B cell (primary cell): ENCODE data around the gene DYNC1I1. TPM values are rescaled to one million over a fixed set of nuclear protein-coding genes. Genes with fewer than 3 reads are reported as not detected.

Source experiments
- ATAC-seq: fragments of 200-7000 bp; cut with Tn5 transposase; one replicate; pipeline ENCODE4 v1.10.0; 2021; ENCODE audit warnings: low read depth, mild to moderate bottlenecking, moderate number of reproducible peaks, moderate library complexity
- CTCF ChIA-PET: fragments of 350-600 bp; sonication (Branson Sonifier 250); formaldehyde crosslinking; loops from one replicate; lab custom pipeline; 2021; ENCODE audit warnings: antibody characterized with exemption, inconsistent platforms; lab: Charles Lee
- POLR2A ChIA-PET: fragments of 350-600 bp; sonication (Branson Sonifier 250); formaldehyde crosslinking; loops from one replicate; lab custom pipeline; 2021; ENCODE audit warnings: antibody characterized with exemption; lab: Charles Lee
- DNase-seq: peaks from one replicate; pipeline ENCODE4 v3.0.0; 2013
- H2AFZ ChIP-seq: 2 replicates; pipeline ENCODE4 v1.6.1; 2012; ENCODE audit warnings: mild to moderate bottlenecking, low read depth, low read length; ENCODE audit not compliant: insufficient read depth, poor library complexity, severe bottlenecking
- H3K27ac ChIP-seq, 2 donors: 1 replicate in 1 of 2; 2 replicates in 1 of 2; pipeline ENCODE4 v1.5.1; 2012 to 2013; ENCODE audit warnings: low read length in 2 of 2, mild to moderate bottlenecking in 2 of 2, moderate library complexity in 1 of 2
- H3K27me3 ChIP-seq, 4 experiments: fragments of 200-600 bp in 1 of 4; sonication (generic) in 1 of 4; replicated peaks in 1 of 4; 1 replicate in 2 of 4; 2 replicates in 2 of 4; pipeline versions ENCODE4 v1.6.1 to v1.7.0; 2013 to 2016; ENCODE audit warnings: low read length in 3 of 4, mild to moderate bottlenecking in 2 of 4, mixed read lengths in 1 of 4, moderate library complexity in 1 of 4; ENCODE audit not compliant: insufficient read depth in 4 of 4, control insufficient read depth in 3 of 4; ENCODE audit errors: control extremely low read depth in 1 of 4
- H3K36me3 ChIP-seq, 2 experiments: replicated peaks in 1 of 2; 1 replicate in 1 of 2; 2 replicates in 1 of 2; pipeline versions ENCODE4 v1.6.1 to v1.7.1; 2013; ENCODE audit warnings: low read length in 1 of 2; ENCODE audit not compliant: insufficient read depth in 2 of 2, control insufficient read depth in 1 of 2; ENCODE audit errors: control extremely low read depth in 1 of 2, extremely low read depth in 1 of 2
- H3K4me1 ChIP-seq, 2 donors: fragments of 200-600 bp in 1 of 2; sonication (generic) in 1 of 2; 1 replicate in 1 of 2; 2 replicates in 1 of 2; pipeline versions ENCODE4 v1.5.1 to v1.6.1; 2013 to 2017; ENCODE audit warnings: low read length in 2 of 2; ENCODE audit not compliant: control insufficient read depth in 2 of 2, insufficient read depth in 2 of 2
- H3K4me2 ChIP-seq: replicated peaks from 2 replicates; pipeline ENCODE3; 2012; ENCODE audit warnings: mild to moderate bottlenecking, low read depth, low read length; ENCODE audit not compliant: poor library complexity, severe bottlenecking
- H3K4me3 ChIP-seq, 5 experiments: fragments of 200-600 bp in 1 of 5; sonication (generic) in 1 of 5; 1 replicate in 3 of 5; 2 replicates in 2 of 5; pipeline versions ENCODE4 v1.5.1 to v1.7.0; 2011 to 2016; ENCODE audit warnings: low read length in 4 of 5, mild to moderate bottlenecking in 4 of 5, low read depth in 2 of 5, control low read depth in 1 of 5, moderate library complexity in 1 of 5; ENCODE audit not compliant: insufficient read depth in 1 of 5; ENCODE audit errors: control extremely low read depth in 1 of 5, extremely low read depth in 1 of 5
- H3K79me2 ChIP-seq: fragments of 200-600 bp; sonication (generic); one replicate; pipeline ENCODE4 v1.6.0; 2016; ENCODE audit warnings: low read length; ENCODE audit not compliant: control insufficient read depth, insufficient read depth
- H3K9ac ChIP-seq: fragments of 200-600 bp; sonication (generic); 2 replicates; pipeline ENCODE4 v1.6.1; 2017; ENCODE audit warnings: mild to moderate bottlenecking, low read length, moderate library complexity
- H3K9me3 ChIP-seq, 3 donors: one replicate each; pipeline versions ENCODE4 v1.6.1 to v1.7.1; 2013; ENCODE audit warnings: low read length in 2 of 3; ENCODE audit not compliant: control insufficient read depth in 2 of 3, insufficient read depth in 1 of 3; ENCODE audit errors: control extremely low read depth in 1 of 3
- H4K20me1 ChIP-seq: 2 replicates; pipeline ENCODE4 v1.6.0; 2012; ENCODE audit warnings: mild to moderate bottlenecking, low read length; ENCODE audit not compliant: insufficient read depth, control insufficient read depth, poor library complexity, severe bottlenecking
- H3K27ac Mint-ChIP-seq: one replicate; pipeline ENCODE4 v1.8.0; 2021; ENCODE audit warnings: mixed read lengths
- H3K27me3 Mint-ChIP-seq: one replicate; pipeline ENCODE4 v1.8.0; 2021; ENCODE audit warnings: mixed read lengths
- H3K4me1 Mint-ChIP-seq: one replicate; pipeline ENCODE4 v1.8.0; 2021; ENCODE audit warnings: mixed read lengths
- H3K4me3 Mint-ChIP-seq: one replicate; pipeline ENCODE4 v1.8.0; 2021; ENCODE audit warnings: mixed read lengths
- H3K9me3 Mint-ChIP-seq: one replicate; pipeline ENCODE4 v1.8.0; 2022; ENCODE audit warnings: mixed read lengths; ENCODE audit not compliant: insufficient read depth
- CTCF ChIP-seq: fragments of 200-600 bp; IDR thresholded peaks from one replicate; pipeline ENCODE4 v1.8.0; 2022; ENCODE audit warnings: antibody characterized with exemption, mild to moderate bottlenecking
- EZH2 ChIP-seq: IDR thresholded peaks from 2 replicates; pipeline ENCODE4 v1.6.1; 2012; ENCODE audit warnings: borderline replicate concordance, low read depth, mild to moderate bottlenecking, moderate library complexity, low read length; ENCODE audit not compliant: insufficient read depth, poor library complexity, severe bottlenecking
- WGBS: methylation state at CpG from one replicate; pipeline ENCODE4 v1.1.5; 2013; ENCODE audit warnings: missing lambda C conversion rate; ENCODE audit not compliant: insufficient coverage; 5-methylcytosine and 5-hydroxymethylcytosine counted together
- intact Hi-C: fragments of 100-400 bp; cut with micrococcal nuclease; formaldehyde crosslinking; loops from one replicate; pipeline ENCODE4 v1.10.0; 2022
- polyA plus RNA-seq: library from polyadenylated mRNA; depleted of rRNA; stranded (reverse); fragments of >200 nt; gene quantifications from 2 replicates; pipeline ENCODE4 v1.2.3, GENCODE V29; 2012
- total RNA-seq, 2 donors: library from RNA; stranded (reverse); fragments of 120-200 nt in 1 of 2; gene quantifications; 1 replicate in 1 of 2; 2 replicates in 1 of 2; pipeline versions ENCODE4 v1.2.3 to v1.2.4, GENCODE V29; 2013 to 2022

Gene DYNC1I1
- total and polyA plus RNA-seq, 2 donors (not counting 1 experiment from before 2014, with no cell fraction given) = not detected

GRCh38 chr7:96016735-96017134, 244.4 kb downstream of the DYNC1I1 start:
- H3K4me3 Mint-ChIP-seq = no peak overlapping the region

GRCh38 chr7:96017877-96018276, 245.5 kb downstream of the DYNC1I1 start:
- POLR2A ChIA-PET = no interaction called here
- TF ChIP-seq EZH2 (no peak), CTCF (no peak)
- no peak overlapping the region for H3K9ac ChIP-seq
- no peak overlapping the region for H3K4me3 ChIP-seq
- no peak overlapping the region for H3K4me2 ChIP-seq
- H3K27me3 ChIP-seq = no peaks in the 10 kb centered on the region
- no peak overlapping the region for H3K27ac ChIP-seq
- intact Hi-C loops = no loop called here
- WGBS = 89% methylated on average over 1 of the region's 3 CpGs
- Mint-ChIP-seq H3K4me1 (no peaks in the 10 kb centered on the region), H3K27ac (no peak overlapping the region), H3K9me3 (no peaks in the 10 kb centered on the region), H3K4me3 (no peak overlapping the region), H3K27me3 (peaks cover 17% of the 10 kb centered on the region)
- CTCF ChIA-PET = interaction anchor here (0.6 kb wide), 1 partner anchor 441 kb away, joined by 3 read pairs; no protein-coding TSS in a partner anchor
- DNase-seq = no peak
- H3K9me3 ChIP-seq = no peaks in the 10 kb centered on the region
- H2AFZ ChIP-seq = no peak overlapping the region
- no peak for ATAC-seq
- no peaks in the 10 kb centered on the region for H3K36me3 ChIP-seq
- H3K79me2 ChIP-seq = no peaks in the 10 kb centered on the region
- no peaks in the 10 kb centered on the region for H3K4me1 ChIP-seq
- H4K20me1 ChIP-seq = no peaks in the 10 kb centered on the region

More at GRCh38 chr7:96016735-96017134, 244.4 kb downstream of the DYNC1I1 start:
- ATAC-seq = no peak
- H3K4me3 ChIP-seq = no peak overlapping the region
- no peaks in the 10 kb centered on the region for H3K9me3 ChIP-seq
- CTCF ChIA-PET = no interaction called here
- Mint-ChIP-seq H3K27me3 (peaks cover 20% of the 10 kb centered on the region), H3K4me1 (no peaks in the 10 kb centered on the region), H3K27ac (no peak overlapping the region), H3K9me3 (no peaks in the 10 kb centered on the region)
- H3K36me3 ChIP-seq = no peaks in the 10 kb centered on the region
- no peaks in the 10 kb centered on the region for H3K4me1 ChIP-seq
- no peak for DNase-seq
- H3K4me2 ChIP-seq = no peak overlapping the region
- H4K20me1 ChIP-seq = no peaks in the 10 kb centered on the region
- intact Hi-C loops = no loop called here
- no peak overlapping the region for H3K27ac ChIP-seq
- 90% methylated on average over 1 of the region's 2 CpGs for WGBS
- TF ChIP-seq EZH2 = no peak
- TF ChIP-seq CTCF = no peak
- no peak overlapping the region for H2AFZ ChIP-seq
- H3K9ac ChIP-seq = no peak overlapping the region
- POLR2A ChIA-PET = no interaction called here
- no peaks in the 10 kb centered on the region for H3K79me2 ChIP-seq
- no peaks in the 10 kb centered on the region for H3K27me3 ChIP-seq
